Breast epithelium (tissue), 3 donors: ENCODE data around the gene RIPOR2.

ENCODE experiments used
- CTCF ChIP-seq, 3 donors: fragments of 450-650 bp; IDR thresholded peaks; one replicate each; pipeline ENCODE4 v1.5.1; 2016 to 2017; ENCODE audit warnings: antibody characterized with exemption in 3 of 3, mild to moderate bottlenecking in 3 of 3, moderate library complexity in 3 of 3
- POLR2A ChIP-seq: fragments of 450-650 bp; IDR thresholded peaks from one replicate; pipeline ENCODE4 v1.6.1; 2016; ENCODE audit warnings: antibody characterized with exemption, mild to moderate bottlenecking, moderate library complexity

GRCh38 chr6:24802271-24803059, 133.3 kb downstream of the RIPOR2 start:
- TF ChIP-seq CTCF (IDR thresholded peaks at IDR 0.05) (no peak), POLR2A (no peak)
